SK-N-SH treated with all-trans-retinoic acid at 6 μM for 48 hours (cell line): Measurements from ENCODE around the gene FAM53A.
"Not testable (repeated sequence)": the region's sequence is repeated elsewhere in the genome, so short reads cannot be mapped to it uniquely, and the experiment has no call there.

Experiments
- ATAC-seq: fragments of 200-7000 bp; cut with Tn5 transposase; 3 replicates; pipeline ENCODE4 v1.9.1; 2020; ENCODE audit warnings: mild to moderate bottlenecking, moderate library complexity
- ARNTL ChIP-seq: fragments of 450-650 bp; formaldehyde crosslinking; IDR thresholded peaks from 2 replicates; pipeline ENCODE4 v1.5.0; 2020; ENCODE audit warnings: low read depth, mild to moderate bottlenecking, moderate library complexity, borderline replicate concordance
- BACH2 ChIP-seq: fragments of 250-450 bp; sonication (Bioruptor Pico); IDR thresholded peaks from 2 replicates; pipeline ENCODE4 v1.9.0; 2021; ENCODE audit warnings: mild to moderate bottlenecking, borderline replicate concordance
- CSDC2 ChIP-seq: fragments of 250-450 bp; sonication (Bioruptor Pico); IDR thresholded peaks from 2 replicates; pipeline ENCODE4 v1.5.0; 2020; ENCODE audit warnings: mild to moderate bottlenecking, moderate library complexity
- ESRRG ChIP-seq: fragments of 250-450 bp; sonication (Bioruptor Pico); IDR thresholded peaks from 2 replicates; pipeline ENCODE4 v1.6.1; 2021; ENCODE audit warnings: mild to moderate bottlenecking
- GLIS3 ChIP-seq: fragments of 250-450 bp; sonication (Bioruptor Pico); IDR thresholded peaks from 2 replicates; pipeline ENCODE4 v1.5.0; 2020; ENCODE audit warnings: mild to moderate bottlenecking, moderate library complexity
- OSR1 ChIP-seq: fragments of 250-450 bp; sonication (Bioruptor Pico); IDR thresholded peaks from 2 replicates; pipeline ENCODE4 v1.8.0; 2022; ENCODE audit warnings: moderate library complexity, mild to moderate bottlenecking, inconsistent platforms
- PPARA ChIP-seq: fragments of 250-450 bp; sonication (Bioruptor Pico); IDR thresholded peaks from 2 replicates; pipeline ENCODE4 v1.5.0; 2020; ENCODE audit warnings: mild to moderate bottlenecking, borderline replicate concordance
- RARB ChIP-seq: fragments of 250-450 bp; sonication (Bioruptor Pico); IDR thresholded peaks from 2 replicates; pipeline ENCODE4 v1.8.0; 2021; ENCODE audit warnings: mild to moderate bottlenecking, moderate library complexity
- TCF4 ChIP-seq: fragments of 250-450 bp; sonication (Bioruptor Pico); IDR thresholded peaks from 2 replicates; pipeline ENCODE4 v1.8.0; 2021; ENCODE audit warnings: mild to moderate bottlenecking, moderate library complexity, borderline replicate concordance
- TOX ChIP-seq: fragments of 250-450 bp; sonication (Bioruptor Pico); IDR thresholded peaks from 2 replicates; pipeline ENCODE4 v1.8.0; 2021; ENCODE audit warnings: mild to moderate bottlenecking, moderate library complexity, borderline replicate concordance
- ZC3H10 ChIP-seq: fragments of 250-450 bp; sonication (Bioruptor Pico); IDR thresholded peaks from 2 replicates; pipeline ENCODE4 v1.5.1; 2021; ENCODE audit warnings: mild to moderate bottlenecking, moderate library complexity
- ZFP3 ChIP-seq: fragments of 250-450 bp; sonication (Bioruptor Pico); IDR thresholded peaks from 2 replicates; pipeline ENCODE4 v1.5.0; 2020; ENCODE audit warnings: mild to moderate bottlenecking, moderate library complexity
- ZFP30 ChIP-seq: fragments of 450-650 bp; formaldehyde crosslinking; IDR thresholded peaks from 2 replicates; pipeline ENCODE4 v1.5.0; 2022; ENCODE audit warnings: mild to moderate bottlenecking, moderate library complexity
- ZNF565 ChIP-seq: fragments of 450-650 bp; formaldehyde crosslinking; conservative IDR thresholded peaks from 2 replicates; pipeline ENCODE4 v1.5.0; 2020; ENCODE audit warnings: low read depth, mild to moderate bottlenecking, moderate library complexity
- ZNF70 ChIP-seq: fragments of 450-650 bp; formaldehyde crosslinking; IDR thresholded peaks from 2 replicates; pipeline ENCODE4 v1.5.0; 2020; ENCODE audit warnings: mild to moderate bottlenecking, moderate library complexity
- ZNF8 ChIP-seq: fragments of 450-650 bp; formaldehyde crosslinking; IDR thresholded peaks from 2 replicates; pipeline ENCODE4 v1.5.0; 2020; ENCODE audit warnings: mild to moderate bottlenecking, moderate library complexity
- TF ChIP-seq, protein P1 (sequence below): fragments of 250-450 bp; sonication (Bioruptor Pico); IDR thresholded peaks from 2 replicates; pipeline ENCODE4 v1.8.0; 2020; ENCODE audit warnings: mild to moderate bottlenecking, moderate library complexity, borderline replicate concordance
- TF ChIP-seq, protein P2 (sequence below): fragments of 250-450 bp; sonication (Bioruptor Pico); IDR thresholded peaks from 2 replicates; pipeline ENCODE4 v1.5.1; 2020; ENCODE audit warnings: low read depth, mild to moderate bottlenecking, moderate library complexity
- TF ChIP-seq, protein P3 (sequence below): fragments of 250-450 bp; sonication (Bioruptor Pico); IDR thresholded peaks from 2 replicates; pipeline ENCODE4 v1.8.0; 2021; ENCODE audit warnings: low read depth, mild to moderate bottlenecking, moderate library complexity, borderline replicate concordance

The FAM53A gene

DNA sequence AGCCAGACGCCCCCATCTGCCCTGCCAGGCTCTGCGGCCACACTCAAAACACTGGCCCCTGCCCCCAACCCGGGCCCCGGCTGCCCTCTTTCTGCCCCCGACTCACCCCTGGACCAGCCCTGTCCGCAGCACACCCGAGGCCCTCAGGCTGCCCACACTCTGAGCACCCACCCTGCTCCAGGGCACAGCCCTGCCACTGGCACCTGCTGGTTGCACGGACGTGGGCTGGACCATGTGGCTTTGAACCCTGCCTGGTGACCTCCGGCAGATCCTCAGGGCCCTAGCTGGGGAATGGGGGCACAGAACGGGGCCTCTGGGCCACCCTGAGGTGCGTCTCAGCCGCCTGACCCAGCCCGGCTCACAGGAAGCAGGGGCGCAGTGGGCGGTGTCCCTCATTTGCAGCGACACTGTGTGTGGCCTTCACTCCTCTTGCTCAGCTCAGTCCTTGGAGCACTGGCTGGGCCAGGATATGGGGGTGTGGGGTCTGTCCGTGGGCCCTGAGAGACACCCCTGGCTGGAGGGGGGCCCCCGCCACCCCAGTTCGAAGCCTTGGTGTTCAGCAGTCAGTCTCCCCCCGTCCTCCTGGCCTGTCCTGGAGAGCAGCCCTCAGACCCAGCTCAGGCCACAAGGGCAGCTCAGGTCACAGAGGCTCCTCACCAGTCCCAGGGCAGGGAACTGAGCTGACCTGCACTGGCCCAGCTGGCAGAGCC, 73.2 kb downstream of the FAM53A start (continued):
- TF ChIP-seq, protein P1, sequence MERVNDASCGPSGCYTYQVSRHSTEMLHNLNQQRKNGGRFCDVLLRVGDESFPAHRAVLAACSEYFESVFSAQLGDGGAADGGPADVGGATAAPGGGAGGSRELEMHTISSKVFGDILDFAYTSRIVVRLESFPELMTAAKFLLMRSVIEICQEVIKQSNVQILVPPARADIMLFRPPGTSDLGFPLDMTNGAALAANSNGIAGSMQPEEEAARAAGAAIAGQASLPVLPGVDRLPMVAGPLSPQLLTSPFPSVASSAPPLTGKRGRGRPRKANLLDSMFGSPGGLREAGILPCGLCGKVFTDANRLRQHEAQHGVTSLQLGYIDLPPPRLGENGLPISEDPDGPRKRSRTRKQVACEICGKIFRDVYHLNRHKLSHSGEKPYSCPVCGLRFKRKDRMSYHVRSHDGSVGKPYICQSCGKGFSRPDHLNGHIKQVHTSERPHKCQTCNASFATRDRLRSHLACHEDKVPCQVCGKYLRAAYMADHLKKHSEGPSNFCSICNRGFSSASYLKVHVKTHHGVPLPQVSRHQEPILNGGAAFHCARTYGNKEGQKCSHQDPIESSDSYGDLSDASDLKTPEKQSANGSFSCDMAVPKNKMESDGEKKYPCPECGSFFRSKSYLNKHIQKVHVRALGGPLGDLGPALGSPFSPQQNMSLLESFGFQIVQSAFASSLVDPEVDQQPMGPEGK (CRISPR knock-in tag): no peak
- TF ChIP-seq ZC3H10 (no peak), ZFP30 (CRISPR knock-in tag) (no peak), GLIS3 (CRISPR knock-in tag) (no peak)

DNA sequence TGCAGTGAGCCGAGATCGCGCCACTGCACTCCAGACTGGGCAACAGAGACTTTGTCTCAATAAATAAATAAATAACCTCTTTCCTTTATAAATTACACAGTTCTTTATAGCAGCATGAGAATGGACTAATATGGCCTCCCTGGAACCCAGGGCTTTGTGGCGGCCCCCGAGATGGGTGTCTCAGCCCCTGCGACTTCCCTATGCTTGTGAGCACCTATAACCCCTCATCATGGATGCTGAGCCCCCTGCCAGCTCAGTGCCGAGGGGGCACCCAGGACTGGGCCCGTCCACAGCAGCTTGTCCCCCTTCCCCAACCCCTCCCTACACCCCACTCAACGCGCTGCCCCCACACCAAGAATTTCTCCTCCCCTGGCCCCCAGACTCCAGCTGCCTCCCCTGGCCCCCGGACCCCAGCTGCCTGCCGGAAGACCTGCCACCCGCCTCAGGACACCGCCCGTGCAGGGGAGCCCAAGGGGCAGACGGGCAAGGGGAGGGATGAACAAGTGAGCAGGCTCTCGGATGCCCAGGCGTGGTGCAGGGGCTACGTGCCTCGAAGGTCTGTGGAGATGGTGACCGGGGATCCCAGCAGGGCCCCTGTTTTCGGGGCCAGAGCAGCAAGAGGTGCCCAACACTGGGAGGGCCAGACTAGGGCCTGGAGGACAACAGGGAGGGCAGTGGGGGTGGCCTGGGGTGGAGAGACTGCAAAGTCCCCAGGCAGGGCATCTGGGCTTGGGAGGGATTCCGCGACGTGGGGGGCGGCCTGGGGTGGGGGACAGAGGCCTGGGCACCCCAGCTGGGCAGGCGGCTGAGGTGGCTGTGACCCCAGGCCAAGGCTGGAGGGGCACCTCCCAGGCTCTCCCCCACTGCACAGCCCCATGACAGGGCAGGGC, 74.0 kb downstream of the FAM53A start:
- TF ChIP-seq CSDC2 (CRISPR knock-in tag) (no peak), RARB (CRISPR knock-in tag) (no peak), TCF4 (no peak), ZFP3 (no peak), ZNF565 (no peak), OSR1 (CRISPR knock-in tag) (no peak), ZFP30 (CRISPR knock-in tag) (no peak), BACH2 (CRISPR knock-in tag) (no peak), GLIS3 (CRISPR knock-in tag) (no peak)
- ATAC-seq: no peak

DNA sequence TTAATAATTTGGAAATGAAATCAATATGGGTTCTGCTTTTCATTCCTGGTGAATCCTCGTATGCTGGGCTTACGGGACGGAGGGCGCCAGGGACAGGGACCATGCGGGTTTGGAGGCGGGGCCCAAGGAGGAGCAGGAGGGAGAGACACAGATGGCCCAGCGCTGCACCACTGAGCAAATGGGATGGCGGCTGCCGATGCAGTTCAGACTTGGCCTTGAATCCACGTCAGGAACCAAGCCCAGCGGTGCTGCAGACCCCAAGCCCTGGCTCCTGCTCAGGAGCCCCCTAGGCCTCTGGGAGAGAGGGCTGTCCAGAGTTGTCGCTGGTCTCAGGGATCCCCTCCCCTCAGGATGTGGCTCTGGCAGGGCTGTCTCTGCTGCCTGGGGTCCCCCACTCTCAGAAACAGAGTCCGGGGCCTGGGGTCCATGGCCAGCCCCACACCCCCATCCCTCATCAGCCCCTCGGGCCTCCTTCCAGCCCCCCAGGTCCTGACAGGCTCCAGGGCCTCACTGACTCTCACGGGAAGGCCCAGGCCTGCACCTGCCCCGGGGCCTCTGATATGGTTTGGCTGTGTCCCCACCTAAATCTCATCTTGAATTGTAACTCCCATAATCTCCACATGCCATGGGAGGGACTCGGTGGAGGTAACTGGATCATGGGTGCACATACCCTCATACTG, 75.2 kb downstream of the FAM53A start:
- TF ChIP-seq GLIS3 (CRISPR knock-in tag) (no peak), OSR1 (CRISPR knock-in tag) (no peak), ZFP30 (CRISPR knock-in tag) (no peak), ESRRG (no peak), TOX (no peak), ZNF8 (CRISPR knock-in tag) (no peak), ZNF565 (no peak)
- no peak for ATAC-seq

DNA sequence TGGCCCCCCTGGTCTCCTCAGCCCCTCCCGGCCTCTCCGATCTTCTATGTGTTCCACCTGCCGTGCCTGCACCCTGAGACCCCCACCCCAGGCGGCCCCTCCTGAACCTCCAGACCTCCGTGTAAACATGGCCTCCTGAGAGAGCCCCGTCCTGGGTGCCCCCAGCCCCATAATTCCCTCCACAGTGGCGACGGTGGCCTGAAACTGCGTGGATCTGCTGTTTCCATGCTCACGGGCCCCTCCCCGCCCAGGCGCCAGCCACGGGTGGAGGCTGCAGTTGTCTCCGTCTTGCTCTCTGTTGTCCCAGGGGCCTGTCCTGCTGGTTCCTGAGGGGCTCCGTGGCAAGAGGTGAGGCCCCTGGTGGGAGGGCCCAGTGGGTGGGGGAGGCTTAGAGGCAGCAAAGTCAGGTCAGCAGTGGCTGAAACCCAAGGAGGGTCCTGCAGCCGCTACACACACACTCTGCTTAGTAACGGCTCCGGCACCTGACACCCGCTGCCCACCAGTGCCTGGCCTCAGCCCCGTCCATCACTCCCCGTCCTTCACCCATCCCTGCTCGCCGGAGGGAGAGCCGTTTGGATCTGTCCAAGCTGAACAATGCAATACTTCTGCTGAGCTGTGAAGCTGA, 75.8 kb downstream of the FAM53A start:
- no peak for ATAC-seq
- TF ChIP-seq TCF4 (no peak), BACH2 (CRISPR knock-in tag) (no peak), CSDC2 (CRISPR knock-in tag) (no peak), ARNTL (CRISPR knock-in tag) (no peak), ZFP30 (CRISPR knock-in tag) (no peak)
- TF ChIP-seq, protein P2, sequence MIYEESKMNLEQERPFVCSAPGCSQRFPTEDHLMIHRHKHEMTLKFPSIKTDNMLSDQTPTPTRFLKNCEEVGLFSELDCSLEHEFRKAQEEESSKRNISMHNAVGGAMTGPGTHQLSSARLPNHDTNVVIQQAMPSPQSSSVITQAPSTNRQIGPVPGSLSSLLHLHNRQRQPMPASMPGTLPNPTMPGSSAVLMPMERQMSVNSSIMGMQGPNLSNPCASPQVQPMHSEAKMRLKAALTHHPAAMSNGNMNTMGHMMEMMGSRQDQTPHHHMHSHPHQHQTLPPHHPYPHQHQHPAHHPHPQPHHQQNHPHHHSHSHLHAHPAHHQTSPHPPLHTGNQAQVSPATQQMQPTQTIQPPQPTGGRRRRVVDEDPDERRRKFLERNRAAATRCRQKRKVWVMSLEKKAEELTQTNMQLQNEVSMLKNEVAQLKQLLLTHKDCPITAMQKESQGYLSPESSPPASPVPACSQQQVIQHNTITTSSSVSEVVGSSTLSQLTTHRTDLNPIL: no peak

DNA sequence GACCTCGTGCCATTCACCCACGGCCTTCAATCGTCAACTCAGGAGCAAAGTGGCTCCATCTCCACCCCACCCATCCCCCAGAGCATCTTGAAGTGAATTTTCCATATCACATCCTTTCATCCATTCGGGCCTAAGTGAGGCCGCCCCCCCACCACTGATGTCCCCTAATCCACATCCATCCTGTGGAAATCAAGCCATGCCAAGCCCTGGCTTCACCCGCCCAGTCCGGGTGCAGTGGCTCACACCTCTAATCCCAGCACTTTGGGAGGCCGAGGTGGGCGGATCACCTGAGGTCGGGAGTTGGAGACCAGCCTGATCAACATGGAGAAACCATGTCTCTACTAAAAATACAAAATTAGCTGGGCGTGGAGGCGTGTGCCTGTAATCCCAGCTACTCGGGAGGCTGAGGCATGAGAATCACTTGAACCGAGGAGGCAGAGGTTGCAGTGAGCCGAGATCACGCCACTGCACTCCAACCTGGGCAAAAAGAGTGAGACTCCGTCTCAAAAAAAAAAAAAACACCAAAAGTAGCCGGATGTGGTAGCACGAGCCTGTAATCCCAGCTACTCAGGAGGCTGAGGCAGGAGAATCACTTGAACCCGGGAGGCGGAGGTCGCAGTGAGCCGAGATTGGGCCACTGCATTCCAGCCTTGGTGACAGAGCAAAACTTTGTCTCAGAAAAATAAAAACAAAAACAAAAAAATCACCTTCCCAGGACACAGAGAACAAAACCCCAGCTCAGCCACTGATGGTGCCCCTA, 76.5 kb downstream of the FAM53A start:
- ATAC-seq: not testable (repeated sequence)

DNA sequence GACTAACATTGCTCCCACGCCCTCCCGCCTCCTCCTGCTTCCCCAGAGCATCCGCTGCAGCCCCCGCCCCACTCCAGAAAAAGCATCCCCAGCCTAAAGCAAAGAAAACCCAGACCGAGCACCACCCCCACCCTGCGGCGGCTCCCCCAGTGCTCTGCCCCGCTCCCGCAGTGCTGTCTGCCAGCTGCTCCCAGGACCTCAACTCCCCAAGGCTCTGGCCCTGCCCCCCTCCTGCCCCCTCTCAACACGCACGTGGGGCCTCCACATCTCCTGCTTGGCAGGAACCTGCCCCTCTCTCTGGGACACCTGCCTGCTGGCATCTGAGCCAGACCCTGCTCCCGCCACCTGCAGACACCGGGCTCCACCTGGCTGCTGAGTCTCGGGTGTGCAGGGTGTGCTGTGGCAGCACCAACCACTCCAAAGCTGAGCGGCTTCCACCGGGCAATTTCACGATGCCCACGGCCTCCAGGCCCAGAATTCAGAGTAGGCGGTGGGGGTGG, 79.4 kb downstream of the FAM53A start:
- TF ChIP-seq, protein P3, sequence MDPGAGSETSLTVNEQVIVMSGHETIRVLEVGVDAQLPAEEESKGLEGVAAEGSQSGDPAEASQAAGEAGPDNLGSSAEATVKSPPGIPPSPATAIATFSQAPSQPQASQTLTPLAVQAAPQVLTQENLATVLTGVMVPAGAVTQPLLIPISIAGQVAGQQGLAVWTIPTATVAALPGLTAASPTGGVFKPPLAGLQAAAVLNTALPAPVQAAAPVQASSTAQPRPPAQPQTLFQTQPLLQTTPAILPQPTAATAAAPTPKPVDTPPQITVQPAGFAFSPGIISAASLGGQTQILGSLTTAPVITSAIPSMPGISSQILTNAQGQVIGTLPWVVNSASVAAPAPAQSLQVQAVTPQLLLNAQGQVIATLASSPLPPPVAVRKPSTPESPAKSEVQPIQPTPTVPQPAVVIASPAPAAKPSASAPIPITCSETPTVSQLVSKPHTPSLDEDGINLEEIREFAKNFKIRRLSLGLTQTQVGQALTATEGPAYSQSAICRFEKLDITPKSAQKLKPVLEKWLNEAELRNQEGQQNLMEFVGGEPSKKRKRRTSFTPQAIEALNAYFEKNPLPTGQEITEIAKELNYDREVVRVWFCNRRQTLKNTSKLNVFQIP: no peak
- TF ChIP-seq ZNF70 (CRISPR knock-in tag) (no peak), PPARA (CRISPR knock-in tag) (no peak), ESRRG (no peak), ARNTL (CRISPR knock-in tag) (no peak), CSDC2 (CRISPR knock-in tag) (no peak)
- peak; percentile 42 for ATAC-seq
